H1 (cell line): ENCODE data around the gene ADAMTS3. TPM values are rescaled to one million over a fixed set of nuclear protein-coding genes. Genes with fewer than 3 reads are reported as not detected.

Source experiments
- CTCF ChIA-PET: fragments of 300-600 bp; sonication (Branson Sonifier 250); formaldehyde crosslinking; loops from one replicate; lab custom pipeline; 2021; ENCODE audit not compliant: partially characterized antibody; lab: Charles Lee
- POLR2A ChIA-PET: fragments of 300-600 bp; sonication (Branson Sonifier 250); formaldehyde crosslinking; loops from one replicate; lab custom pipeline; 2021; ENCODE audit warnings: inconsistent platforms; ENCODE audit not compliant: partially characterized antibody; lab: Charles Lee
- DNase-seq, 2 experiments: peaks; one replicate each; pipeline versions ENCODE4 v3.0.0 to v3.0.0-alpha.2; 2010 to 2022; ENCODE audit warnings: low spot score in 2 of 2, low read depth in 1 of 2, mixed read lengths in 1 of 2
- FAIRE-seq: peaks from 2 replicates; lab custom pipeline; 2011; peaks lifted over from hg19 to GRCh38; lab: Jason Lieb, UNC
- H2AFZ ChIP-seq: 2 replicates; pipeline ENCODE4 v1.8.1; 2012; ENCODE audit warnings: low read length, inconsistent platforms
- H2AK5ac ChIP-seq: 2 replicates; pipeline ENCODE4 v1.6.1; 2013; ENCODE audit warnings: low read depth, low read length
- H2BK120ac ChIP-seq: replicated peaks from 2 replicates; pipeline ENCODE3; 2013; ENCODE audit warnings: low read depth, low read length, inconsistent platforms
- H2BK12ac ChIP-seq: 2 replicates; pipeline ENCODE4 v1.6.1; 2013; ENCODE audit warnings: low read depth, low read length
- H2BK15ac ChIP-seq: 2 replicates; pipeline ENCODE4 v1.6.1; 2013; ENCODE audit warnings: low read length
- H2BK20ac ChIP-seq: 2 replicates; pipeline ENCODE4 v1.6.1; 2013; ENCODE audit warnings: low read length
- H2BK5ac ChIP-seq: 2 replicates; pipeline ENCODE4 v1.6.1; 2013; ENCODE audit warnings: low read depth, low read length
- H3K14ac ChIP-seq: 2 replicates; pipeline ENCODE4 v1.6.1; 2013; ENCODE audit warnings: inconsistent platforms; ENCODE audit not compliant: insufficient read length
- H3K18ac ChIP-seq: 2 replicates; pipeline ENCODE4 v1.6.1; 2013; ENCODE audit warnings: low read length; ENCODE audit errors: extremely low read depth
- H3K23ac ChIP-seq: 2 replicates; pipeline ENCODE4 v1.6.1; 2013; ENCODE audit warnings: inconsistent platforms; ENCODE audit not compliant: insufficient read length
- H3K23me2 ChIP-seq: 2 replicates; pipeline ENCODE4 v1.6.1; 2013; ENCODE audit warnings: low read depth, low read length
- H3K27ac ChIP-seq: 2 replicates; pipeline ENCODE4 v1.6.1; 2011; ENCODE audit warnings: low read depth, low read length, inconsistent platforms
- H3K27me3 ChIP-seq, 4 experiments: replicated peaks in 1 of 4; 1 replicate in 1 of 4; 2 replicates in 3 of 4; pipeline versions ENCODE4 v1.6.1 to v1.8.1; 2011 to 2013; ENCODE audit warnings: low read length in 3 of 4, mild to moderate bottlenecking in 3 of 4, inconsistent platforms in 2 of 4, mixed read lengths in 2 of 4, moderate library complexity in 1 of 4; ENCODE audit not compliant: control insufficient read depth in 3 of 4, insufficient read depth in 3 of 4; ENCODE audit errors: extremely low read depth in 1 of 4
- H3K36me3 ChIP-seq, 4 experiments: 2 replicates each; pipeline versions ENCODE4 v1.6.1 to v1.8.1; 2011 to 2013; ENCODE audit warnings: mild to moderate bottlenecking in 4 of 4, low read length in 3 of 4, moderate library complexity in 2 of 4, control low read depth in 1 of 4, inconsistent platforms in 1 of 4; ENCODE audit not compliant: insufficient read depth in 4 of 4, control insufficient read depth in 2 of 4
- H3K4ac ChIP-seq: replicated peaks from 2 replicates; pipeline ENCODE3; 2013; ENCODE audit warnings: low read length, low read depth, mixed read lengths, inconsistent platforms; ENCODE audit not compliant: insufficient read length
- H3K4me1 ChIP-seq, 4 experiments: replicated peaks in 1 of 4; 1 replicate in 1 of 4; 2 replicates in 3 of 4; pipeline versions ENCODE4 v1.6.1 to v1.8.1; 2011 to 2013; ENCODE audit warnings: low read length in 3 of 4, inconsistent platforms in 2 of 4, mixed read lengths in 1 of 4; ENCODE audit not compliant: insufficient read depth in 4 of 4, control insufficient read depth in 3 of 4
- H3K4me2 ChIP-seq, 2 experiments: 2 replicates each; pipeline versions ENCODE4 v1.6.1 to v1.8.1; 2011 to 2013; ENCODE audit warnings: low read depth in 2 of 2, low read length in 2 of 2, control low read depth in 1 of 2, inconsistent platforms in 1 of 2, mild to moderate bottlenecking in 1 of 2; ENCODE audit not compliant: insufficient read depth in 1 of 2
- H3K4me3 ChIP-seq, 4 experiments: fragments of 200-600, 300-600 bp in 1 of 4; sonication (generic), shearing (Covaris generic), sonication (Bioruptor Twin) in 1 of 4; 2 replicates each; pipeline versions ENCODE4 v1.5.1 to v1.8.1; 2011 to 2016; ENCODE audit warnings: low read length in 4 of 4, low read depth in 3 of 4, control low read depth in 2 of 4, inconsistent platforms in 2 of 4, mild to moderate bottlenecking in 2 of 4, mixed read lengths in 1 of 4, moderate library complexity in 1 of 4; ENCODE audit not compliant: insufficient read depth in 2 of 4; ENCODE audit errors: extremely low read depth in 1 of 4
- H3K56ac ChIP-seq: replicated peaks from 2 replicates; pipeline ENCODE3; 2013; ENCODE audit warnings: low read depth, mild to moderate bottlenecking, mixed read lengths, low read length, inconsistent platforms; ENCODE audit not compliant: insufficient read length
- H3K79me1 ChIP-seq: 2 replicates; pipeline ENCODE4 v1.6.1; 2013; ENCODE audit warnings: low read depth, low read length, control low read depth
- H3K79me2 ChIP-seq, 2 experiments: 2 replicates each; pipeline versions ENCODE4 v1.6.1 to v1.8.1; 2012 to 2013; ENCODE audit warnings: low read length in 2 of 2, mild to moderate bottlenecking in 2 of 2, inconsistent platforms in 1 of 2; ENCODE audit not compliant: insufficient read depth in 2 of 2, control insufficient read depth in 1 of 2
- H3K9ac ChIP-seq, 4 experiments: replicated peaks in 1 of 4; 1 replicate in 1 of 4; 2 replicates in 3 of 4; pipeline versions ENCODE4 v1.6.1 to v1.8.1; 2011 to 2013; ENCODE audit warnings: low read depth in 3 of 4, low read length in 3 of 4, control low read depth in 2 of 4, mild to moderate bottlenecking in 2 of 4, moderate library complexity in 2 of 4, inconsistent platforms in 1 of 4; ENCODE audit errors: extremely low read depth in 1 of 4
- H3K9me3 ChIP-seq, 2 experiments: 2 replicates each; pipeline versions ENCODE4 v1.6.1 to v1.8.1; 2012 to 2013; ENCODE audit warnings: mild to moderate bottlenecking in 2 of 2, moderate library complexity in 2 of 2, control low read depth in 1 of 2, inconsistent platforms in 1 of 2, low read depth in 1 of 2, low read length in 1 of 2, mixed read lengths in 1 of 2; ENCODE audit not compliant: insufficient read depth in 2 of 2
- H4K20me1 ChIP-seq, 2 experiments: replicated peaks in 1 of 2; 2 replicates each; pipeline versions ENCODE3 to v1.8.1; 2011 to 2013; ENCODE audit warnings: inconsistent platforms in 2 of 2, low read length in 2 of 2, mild to moderate bottlenecking in 1 of 2; ENCODE audit not compliant: insufficient read depth in 2 of 2, control insufficient read depth in 1 of 2
- H4K5ac ChIP-seq: 2 replicates; pipeline ENCODE4 v1.6.1; 2013; ENCODE audit warnings: low read length, low read depth, mixed read lengths, inconsistent platforms; ENCODE audit not compliant: insufficient read length
- H4K8ac ChIP-seq: 2 replicates; pipeline ENCODE4 v1.8.0; 2013; ENCODE audit warnings: mild to moderate bottlenecking, moderate library complexity, low read length, inconsistent platforms; ENCODE audit not compliant: insufficient read depth; ENCODE audit errors: extremely low read depth
- H4K91ac ChIP-seq: replicated peaks from 2 replicates; pipeline ENCODE3; 2013; ENCODE audit warnings: low read length, mixed read lengths, inconsistent platforms; ENCODE audit not compliant: insufficient read length
- CEBPB ChIP-seq: IDR thresholded peaks from 2 replicates; pipeline ENCODE4 v1.6.1; 2012; ENCODE audit warnings: low read depth, low read length
- SP4 ChIP-seq: IDR thresholded peaks from 2 replicates; pipeline ENCODE4 v1.6.1; 2012; ENCODE audit warnings: low read length, inconsistent platforms
- TEAD4 ChIP-seq: IDR thresholded peaks from 2 replicates; pipeline ENCODE4 v1.6.1; 2012; ENCODE audit warnings: low read depth, low read length, inconsistent platforms, mixed read lengths
- WGBS, 2 experiments: shearing (Covaris generic) in 1 of 2; methylation state at CpG; one replicate each; pipeline versions ENCODE4 v1.1.6 to v1.1.7; 2013 to 2015; ENCODE audit warnings: low lambda C conversion rate in 2 of 2, mixed read lengths in 2 of 2, inconsistent platforms in 1 of 2, low coverage in 1 of 2, missing lambda C conversion rate in 1 of 2; ENCODE audit not compliant: insufficient replicate concordance in 2 of 2, insufficient coverage in 1 of 2, insufficient read length in 1 of 2; ENCODE audit errors: extremely low coverage in 1 of 2, missing lambda C conversion rate in 1 of 2; 5-methylcytosine and 5-hydroxymethylcytosine counted together
- polyA plus RNA-seq, 7 experiments: library from polyadenylated mRNA; depleted of rRNA in 3 of 7; stranded (reverse) in 5 of 7; unstranded in 2 of 7; fragments of >200 nt in 5 of 7; fragments of 200-250 nt in 2 of 7; gene quantifications; 1 replicate in 5 of 7; 2 replicates in 1 of 7; 4 replicates in 1 of 7; pipeline versions ENCODE4 v1.2.1 to v1.2.3, GENCODE V29; 2011 to 2013; ENCODE audit warnings: missing spikeins in 2 of 7, mixed read lengths in 2 of 7
- total RNA-seq: library from RNA; stranded (reverse); fragmentation: NEBNext Ultra II Directional; extraction: Animal tissue kit (Norgen Biotek cat#: 25700); gene quantifications from 2 replicates; pipeline ENCODE4 v1.2.1, GENCODE V29; 2021
- TF ChIP-seq, protein P1 (sequence below): IDR thresholded peaks from 2 replicates; pipeline ENCODE4 v1.6.1; 2011; ENCODE audit warnings: low read depth, mild to moderate bottlenecking, low read length; ENCODE audit not compliant: insufficient read depth

ADAMTS3 gene
- total and polyA plus RNA-seq, 2 of the 8 experiments (the other 6 are each of a cell fraction or from before 2014, with no cell fraction given), result 1.3 to 3.4 TPM

GRCh38 chr4:72397314-72397713, 171.7 kb downstream of the ADAMTS3 start:
- Histone ChIP-seq H3K4me2 (no peak overlapping the region), H3K18ac (no peak overlapping the region), H2BK12ac (no peak overlapping the region), H3K14ac (no peak overlapping the region), H3K56ac (no peak overlapping the region), H3K36me3 (no peaks in the 10 kb centered on the region), H2AFZ (no peak overlapping the region), H3K23ac (no peak overlapping the region), H3K9me3 (no peaks in the 10 kb centered on the region), H3K4me1 (no peaks in the 10 kb centered on the region), H3K27me3 (no peaks in the 10 kb centered on the region), H4K8ac (no peak overlapping the region), H2AK5ac (no peak overlapping the region), H2BK5ac (no peak overlapping the region), H3K23me2 (no peaks in the 10 kb centered on the region), H3K9ac (no peak overlapping the region), H2BK120ac (no peak overlapping the region), H4K91ac (no peak overlapping the region), H3K79me2 (no peaks in the 10 kb centered on the region), H2BK20ac (no peak overlapping the region), H4K20me1 (no peaks in the 10 kb centered on the region), H2BK15ac (no peak overlapping the region), H3K4ac (no peak overlapping the region), H3K27ac (no peak overlapping the region), H3K4me3 (no peak overlapping the region), H3K79me1 (no peaks in the 10 kb centered on the region), H4K5ac (no peak overlapping the region)
- 90% methylated on average over 7 of the region's 7 CpGs; no CpG with 5 or more reads in 1 of the 2 experiments for WGBS, 2 experiments
- POLR2A ChIA-PET, result no interaction called here
- no peak for DNase-seq
- FAIRE-seq, result no peak
- CTCF ChIA-PET, result interaction anchor here (0.7 to 1.3 kb wide), 3 partner anchors 10 to 672 kb away, joined by 3 to 4 read pairs (median 3); no protein-coding TSS in a partner anchor
- TF ChIP-seq TEAD4, result peak; percentile 57; the same call in 1 of the 2 replicates
- TF ChIP-seq, protein P1, sequence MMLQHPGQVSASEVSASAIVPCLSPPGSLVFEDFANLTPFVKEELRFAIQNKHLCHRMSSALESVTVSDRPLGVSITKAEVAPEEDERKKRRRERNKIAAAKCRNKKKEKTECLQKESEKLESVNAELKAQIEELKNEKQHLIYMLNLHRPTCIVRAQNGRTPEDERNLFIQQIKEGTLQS, result no peak
- TF ChIP-seq CEBPB, result peak; percentile 96
- no peak for TF ChIP-seq SP4
